Epithelial cell of alveolus of lung (primary cell): ENCODE data around the gene KLF3. TPM values are rescaled to one million over a fixed set of nuclear protein-coding genes. Genes with fewer than 3 reads are reported as not detected.

ENCODE experiments used
- total RNA-seq: library from RNA; depleted of rRNA; stranded (reverse); fragments of >200 nt; gene quantifications from 2 replicates; pipeline ENCODE4 v1.2.1, GENCODE V29; 2015

The KLF3 gene
- total RNA-seq, result 18.9 and 20.6 TPM in 2 replicates

DNA sequence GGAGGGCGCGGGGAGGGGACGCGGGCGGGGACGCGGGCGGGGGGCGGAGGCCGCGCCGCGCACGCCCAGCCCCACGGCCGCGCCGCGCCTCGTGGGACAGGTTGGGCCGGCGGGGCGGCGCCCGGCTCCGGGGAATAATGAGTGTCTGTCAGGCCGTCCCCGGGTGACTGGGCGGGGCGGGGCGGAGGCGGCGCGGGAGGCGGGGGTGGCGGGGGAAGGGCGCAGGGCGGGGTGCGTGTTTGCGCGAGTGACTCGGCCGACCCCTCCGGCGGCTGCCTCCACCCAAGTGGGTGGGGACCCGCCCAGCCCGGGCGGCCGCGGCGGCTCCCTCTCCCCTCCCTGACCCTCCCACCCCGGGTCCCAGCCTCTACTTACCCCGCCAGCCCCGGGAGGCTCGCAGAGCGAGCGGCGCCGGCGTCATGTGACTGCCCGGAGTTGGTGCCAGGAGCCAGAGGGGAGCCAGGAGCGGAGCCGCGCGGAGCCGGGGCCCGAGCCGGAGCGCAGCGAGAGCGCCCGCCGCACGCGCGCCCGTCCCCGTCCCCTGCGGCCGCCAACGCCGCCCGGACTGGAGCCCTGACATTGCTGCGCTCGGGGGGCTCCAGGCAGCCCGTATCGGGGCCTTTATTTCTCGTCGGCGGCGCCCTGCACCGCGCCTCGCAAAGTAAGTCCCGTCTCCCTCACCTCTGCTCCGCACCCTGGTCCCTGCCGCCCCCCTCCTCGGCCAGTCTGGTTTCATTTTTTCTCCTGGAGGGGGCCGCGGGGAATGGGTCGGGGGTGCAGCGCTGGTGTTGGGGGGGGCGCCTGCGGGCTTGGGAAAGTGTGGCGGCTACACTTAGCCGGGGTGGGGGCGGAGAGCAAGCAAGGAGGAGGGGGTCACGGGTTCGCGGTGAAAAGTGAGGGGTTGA, at the start of gene KLF3:
Gene KLF3 (plus strand): TSS at position 399 of the 905 bp plus-strand sequence. CDS start 16,427 bp downstream, outside the sequence.

Other genes with a start within 250 kb of the KLF3 start
- gene TLR10, start 118.8 kb downstream of the KLF3 start, total RNA-seq, result 0.13 TPM in 1 of 2 replicates, not detected in the other
- gene TLR1, start 140.6 kb downstream of the KLF3 start, total RNA-seq, result 0.39 TPM in 1 of 2 replicates, not detected in the other
- gene TLR6, start 192.6 kb downstream of the KLF3 start, total RNA-seq, result 0.32 and 1.8 TPM in 2 replicates
- 204 and 215 TPM in 2 replicates for gene FAM114A1, start 203.6 kb downstream of the KLF3 start, total RNA-seq